Stimulated activated CD4-positive, alpha-beta T cell treated with anti-CD3 and anti-CD28 coated beads, TNF-alpha, amount 100 ng/mL, for 1 hour (primary cell): Measurements from ENCODE around the gene IL2RA.
"Not testable (repeated sequence)": the region's sequence is repeated elsewhere in the genome, so short reads cannot be mapped to it uniquely, and the experiment has no call there.

Experiments
- DNase-seq, 3 donors: peaks; one replicate each; pipeline ENCODE4 v3.0.0-alpha.2; 2020; ENCODE audit warnings: low read depth in 3 of 3, low spot score in 1 of 3

The IL2RA gene

DNA sequence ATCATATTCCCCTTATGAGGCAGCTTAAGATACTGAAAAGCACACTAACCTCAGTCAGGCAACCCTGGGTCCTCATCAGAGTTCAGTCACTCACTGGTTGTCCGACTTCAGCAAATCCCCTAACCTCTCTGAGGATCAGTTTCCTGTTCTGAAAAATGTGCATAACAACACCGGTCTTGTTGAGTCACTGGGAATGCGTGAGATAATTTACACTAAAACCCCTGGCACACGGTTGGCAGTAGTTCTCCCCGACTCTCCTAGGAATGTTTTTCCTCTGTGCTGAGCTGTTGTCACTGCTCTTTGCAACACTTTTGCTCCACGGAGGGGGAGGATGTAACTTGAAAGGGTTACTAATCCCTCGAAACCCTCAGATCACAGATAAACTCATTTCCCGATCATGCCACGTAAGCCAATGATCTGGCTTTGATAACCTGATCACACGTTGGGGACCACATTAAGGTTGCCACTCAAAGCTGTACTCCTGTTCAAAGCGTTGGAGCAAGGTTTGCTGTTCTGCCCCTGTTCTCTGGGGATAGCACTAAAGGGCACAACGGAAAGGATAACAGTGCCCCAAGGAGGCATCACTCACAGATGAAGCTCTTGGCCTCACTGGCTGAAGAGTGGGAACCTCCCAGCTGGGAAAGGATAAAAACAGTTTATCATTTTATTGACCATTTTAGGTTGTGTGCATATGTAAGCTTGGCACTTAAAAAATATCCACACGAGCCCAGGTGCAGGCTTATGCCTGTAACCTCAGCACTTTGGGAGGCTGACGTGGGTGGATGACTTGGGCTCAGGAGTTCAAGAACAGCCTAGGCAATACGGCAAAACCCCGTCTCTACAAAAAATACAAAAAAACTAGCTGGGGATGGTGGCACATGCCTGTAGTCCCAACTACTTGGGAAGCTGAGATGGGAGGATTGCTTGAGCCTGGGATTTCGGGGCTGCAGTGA lies 21.6 kb upstream of the IL2RA start:
- DNase-seq = no peak

GRCh38 chr10:6082496-6083395 lies 20.6 kb upstream of the IL2RA start:
- DNase-seq = no peak

DNA sequence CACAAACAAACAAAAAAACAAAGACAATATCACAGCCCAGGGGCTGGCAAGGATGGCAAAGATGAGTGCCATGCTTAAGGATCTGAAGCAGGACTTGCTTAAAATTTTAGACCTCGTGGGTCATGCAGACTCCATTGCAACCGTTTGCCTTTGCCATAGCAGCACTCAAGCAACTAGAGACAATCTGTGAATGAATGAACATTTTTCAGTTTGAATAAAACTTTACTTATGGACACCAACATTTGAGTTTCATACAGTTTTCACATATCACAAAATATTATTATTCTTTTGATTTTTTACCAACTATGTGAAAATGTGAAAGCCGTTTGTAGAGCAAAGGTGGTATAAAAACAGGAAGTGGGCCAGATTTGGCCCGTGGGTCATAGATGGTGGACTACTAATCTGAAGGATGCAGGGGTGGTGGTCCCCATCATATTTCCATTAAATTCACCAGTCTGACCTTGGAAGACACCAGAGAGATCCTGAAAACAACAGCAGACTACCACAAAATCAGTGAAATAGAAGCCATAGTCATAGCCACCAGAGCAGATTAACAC lies 18.3 kb upstream of the IL2RA start:
- DNase-seq = no peak

DNA sequence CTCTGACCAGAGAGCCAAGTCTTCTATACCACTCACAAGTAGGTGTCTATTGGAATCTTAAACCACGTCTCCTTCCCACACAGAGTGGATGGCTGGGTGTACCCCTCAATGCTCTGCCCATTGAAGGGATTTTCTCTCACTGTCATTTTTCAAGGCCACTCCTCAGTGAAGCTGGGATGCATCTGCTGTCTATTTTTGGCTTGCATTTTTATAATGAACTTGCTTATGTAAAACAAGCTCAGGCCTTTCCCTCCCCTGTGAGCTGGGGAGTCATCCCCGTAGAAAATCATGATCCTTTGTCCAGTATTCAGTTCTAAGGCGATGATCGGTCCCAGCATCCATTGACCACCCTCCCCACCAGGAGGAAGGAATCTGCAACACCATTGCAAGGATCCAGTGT lies 16.9 kb upstream of the IL2RA start:
- no peak for DNase-seq

- no peak for DNase-seq
Measured at GRCh38 chr10:6077071-6077675, 15.0 kb upstream of the IL2RA start.

- no peak for DNase-seq
Measured at GRCh38 chr10:6074489-6075301, 12.5 kb upstream of the IL2RA start.

DNA sequence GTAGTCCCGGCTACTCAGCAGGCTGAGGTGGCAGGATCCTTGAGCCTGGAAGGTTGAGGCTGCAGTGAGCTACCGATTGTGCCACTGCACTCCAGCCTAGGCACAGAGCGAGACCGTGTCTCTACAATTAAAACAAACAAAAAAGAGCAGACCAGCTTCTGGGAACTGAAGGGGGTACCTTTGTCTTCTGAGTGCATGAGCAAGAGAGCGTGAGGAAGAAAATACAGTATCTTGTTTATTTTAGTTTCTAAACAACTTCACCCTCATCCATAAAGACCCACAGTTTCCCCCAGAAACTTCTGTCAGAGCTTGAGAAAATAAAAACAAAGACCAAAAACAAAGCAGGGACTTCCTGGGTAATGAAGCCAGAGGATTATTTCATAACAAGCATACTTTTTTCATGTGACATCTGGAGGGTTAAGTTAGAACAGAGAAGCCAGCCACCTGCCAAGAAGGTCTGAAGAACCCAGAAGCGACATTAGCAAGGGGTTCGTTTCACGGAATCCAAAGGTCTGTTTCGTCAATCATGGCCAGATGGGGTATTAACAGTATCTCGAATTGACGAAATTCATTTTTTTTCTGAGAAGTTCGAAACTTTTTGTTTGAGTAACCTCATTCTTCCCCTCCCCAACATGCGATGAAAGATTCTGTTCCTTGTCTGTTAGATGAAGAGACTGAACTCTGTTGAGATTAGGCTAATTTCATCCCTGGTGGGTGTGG lies 10.2 kb upstream of the IL2RA start:
- no peak for DNase-seq

- DNase-seq = no peak
Measured at GRCh38 chr10:6071181-6072175, 9.3 kb upstream of the IL2RA start.

GRCh38 chr10:6070660-6071059 lies 8.5 kb upstream of the IL2RA start:
- peak in 1 of 3 donors; percentile 42 for DNase-seq

DNA sequence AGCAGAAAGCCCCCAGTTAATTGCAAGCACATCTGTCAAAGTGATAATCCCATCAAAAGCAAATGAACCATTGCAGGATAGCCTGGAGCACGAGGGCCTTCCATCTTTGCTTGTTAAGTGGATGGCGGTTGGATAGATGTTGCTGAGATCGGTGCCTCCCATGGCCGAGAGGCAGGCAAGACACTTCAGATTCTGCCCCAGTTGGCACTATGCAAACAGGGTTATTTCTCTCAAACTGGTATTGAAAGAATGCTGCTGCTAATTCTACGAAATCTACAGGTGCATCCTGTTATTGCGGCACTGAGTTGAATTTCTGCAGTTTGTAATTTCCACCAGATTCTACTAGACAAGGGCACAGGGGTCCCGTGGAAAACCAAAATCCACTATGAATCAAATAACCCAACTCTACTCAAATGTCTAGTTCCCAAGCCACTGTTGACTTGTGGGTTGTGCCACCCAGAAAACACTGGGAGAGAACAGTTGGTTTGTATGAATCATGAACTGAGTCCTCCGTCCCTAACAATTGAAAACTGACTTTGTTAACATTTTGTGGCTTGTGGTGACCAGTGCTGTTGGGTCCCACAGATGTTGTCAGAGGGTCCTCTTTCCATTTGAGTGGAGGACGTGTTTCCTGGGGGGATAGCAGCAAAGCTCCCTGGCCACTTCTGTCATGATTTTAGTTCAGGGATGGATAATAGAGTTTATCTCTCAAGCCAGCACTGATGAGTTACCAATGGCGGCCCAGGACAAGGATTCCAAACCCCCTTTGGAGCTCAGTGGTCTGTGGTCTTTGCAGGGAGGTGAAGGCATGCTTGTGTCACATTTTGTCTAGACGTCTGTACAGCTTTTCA lies 7.1 kb upstream of the IL2RA start:
- no peak for DNase-seq

- DNase-seq = no peak
Measured at GRCh38 chr10:6068422-6068821, 6.3 kb upstream of the IL2RA start.

GRCh38 chr10:6068006-6068405 lies 5.8 kb upstream of the IL2RA start:
- no peak for DNase-seq

DNA sequence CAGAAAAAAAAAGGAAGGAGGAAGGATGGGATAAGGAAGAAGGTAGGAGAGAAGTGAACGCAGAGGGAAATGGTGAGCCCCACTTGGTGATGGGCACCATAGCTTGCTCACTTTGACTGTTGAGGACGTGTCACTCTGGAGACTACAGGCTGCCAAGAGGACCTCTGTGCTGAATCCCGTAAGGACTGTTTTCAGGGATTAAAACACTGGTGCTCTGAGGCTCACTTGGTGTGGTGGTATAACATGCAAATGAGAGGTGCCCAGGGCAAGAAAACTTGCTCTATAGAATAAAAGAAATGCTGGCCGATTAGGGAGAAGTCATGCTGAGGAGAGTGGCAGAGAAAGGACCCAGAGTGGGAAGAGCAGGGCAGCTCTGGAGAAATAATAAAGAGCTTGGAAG lies 5.3 kb upstream of the IL2RA start:
- no peak for DNase-seq

DNA sequence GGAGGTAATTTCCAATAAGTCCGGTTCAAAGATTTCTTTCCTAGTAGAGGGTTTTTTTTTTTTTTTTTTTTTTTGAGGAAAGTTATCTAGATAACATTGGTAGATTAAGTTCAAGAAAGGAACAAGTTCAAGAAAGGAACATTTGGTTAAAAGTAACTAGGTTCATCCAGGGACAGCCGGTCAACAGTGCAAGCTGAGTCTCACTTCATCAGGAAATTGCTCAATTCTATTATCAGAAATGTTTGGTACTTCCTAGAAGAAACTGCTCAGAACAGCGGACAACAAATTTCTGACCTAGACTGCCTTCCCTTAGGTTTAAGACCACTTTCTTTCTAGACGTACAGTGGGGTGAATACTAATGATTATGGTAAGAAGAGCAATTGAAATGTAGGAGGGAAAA lies 3.7 kb upstream of the IL2RA start:
- no peak for DNase-seq

DNA sequence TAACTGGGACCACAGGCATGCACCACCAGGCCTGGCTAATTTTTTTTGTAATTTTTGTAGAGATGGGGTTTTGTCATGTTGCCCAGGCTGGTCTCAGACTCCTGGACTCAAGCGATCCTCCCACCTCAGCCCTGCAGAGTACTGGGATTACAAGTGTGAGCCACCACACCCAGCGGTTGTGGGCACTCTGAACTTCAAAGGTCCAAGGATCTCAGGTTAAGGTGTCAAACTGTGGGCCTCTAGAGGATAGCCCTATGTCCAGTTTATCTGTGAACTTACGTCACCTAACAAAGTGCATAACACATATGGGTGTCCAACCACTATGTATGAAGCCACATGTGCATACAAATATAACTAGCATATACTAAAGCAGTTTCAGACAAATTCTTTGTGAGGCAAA lies 3.2 kb upstream of the IL2RA start:
- no peak for DNase-seq

- not testable (repeated sequence) for DNase-seq
Measured at GRCh38 chr10:6064726-6065125, 2.6 kb upstream of the IL2RA start.

DNA sequence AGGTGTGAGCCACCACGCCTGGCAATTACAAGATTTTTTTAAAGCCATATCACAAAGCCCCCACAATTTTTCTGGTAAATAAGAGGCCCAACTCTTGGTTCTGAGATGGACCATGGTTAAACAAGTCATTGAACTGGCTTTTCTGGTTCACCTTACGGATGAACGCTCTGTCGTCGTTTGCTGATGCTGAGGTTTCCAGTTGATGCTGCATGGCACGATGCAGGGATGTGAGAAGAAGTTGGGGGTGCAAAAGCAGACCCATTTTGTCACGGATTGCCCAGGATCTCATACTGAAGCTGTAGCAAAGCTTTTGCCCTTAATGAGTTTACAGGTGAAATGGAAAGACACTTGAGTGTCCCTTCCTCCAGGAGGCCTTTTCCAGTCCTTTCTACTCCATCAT lies 2.0 kb upstream of the IL2RA start:
- DNase-seq = no peak

GRCh38 chr10:6061056-6061455 lies 1.1 kb downstream of the IL2RA start:
- no peak for DNase-seq
